Measurements from ENCODE around the gene BCR.

Gene BCR

GRCh38 chr22:23218053-23218866 lies 38.0 kb downstream of the BCR start:
- DNase-seq (ENCODE audit: low read depth), result no peak

GRCh38 chr22:23218867-23219251 lies 38.5 kb downstream of the BCR start:
- DNase-seq (ENCODE audit: low read depth), result no peak

- no peak for DNase-seq (ENCODE audit: low read depth)
Observed at GRCh38 chr22:23219317-23219716, 39.0 kb downstream of the BCR start.

- DNase-seq (ENCODE audit: low read depth), result peak; percentile 20
Observed at GRCh38 chr22:23219822-23220484, 39.6 kb downstream of the BCR start.

- DNase-seq (ENCODE audit: low read depth), result no peak
Observed at GRCh38 chr22:23220485-23221350, 40.4 kb downstream of the BCR start.

GRCh38 chr22:23221351-23221804 lies 41.1 kb downstream of the BCR start:
- no peak for DNase-seq (ENCODE audit: low read depth)

GRCh38 chr22:23222033-23222792 lies 41.9 kb downstream of the BCR start:
- no peak for DNase-seq (ENCODE audit: low read depth)

GRCh38 chr22:23222793-23223568 lies 42.7 kb downstream of the BCR start:
- DNase-seq (ENCODE audit: low read depth), result no peak

- no peak for DNase-seq (ENCODE audit: low read depth)
Observed at GRCh38 chr22:23223569-23224317, 43.4 kb downstream of the BCR start.

- no peak for DNase-seq (ENCODE audit: low read depth)
Observed at GRCh38 chr22:23224846-23225245, 44.5 kb downstream of the BCR start.

GRCh38 chr22:23225337-23225723 lies 45.0 kb downstream of the BCR start:
- DNase-seq (ENCODE audit: low read depth), result no peak

GRCh38 chr22:23225724-23226496 lies 45.6 kb downstream of the BCR start:
- DNase-seq (ENCODE audit: low read depth), result peak; percentile 34

- DNase-seq (ENCODE audit: low read depth), result no peak
Observed at GRCh38 chr22:23226497-23226850, 46.2 kb downstream of the BCR start.

- no peak for DNase-seq (ENCODE audit: low read depth)
Observed at GRCh38 chr22:23227380-23227779, 47.1 kb downstream of the BCR start.

- DNase-seq (ENCODE audit: low read depth), result no peak
Observed at GRCh38 chr22:23228503-23228902, 48.2 kb downstream of the BCR start.

GRCh38 chr22:23229646-23230045 lies 49.3 kb downstream of the BCR start:
- DNase-seq (ENCODE audit: low read depth), result no peak

- no peak for DNase-seq (ENCODE audit: low read depth)
Observed at GRCh38 chr22:23230348-23231068, 50.2 kb downstream of the BCR start.

- DNase-seq (ENCODE audit: low read depth), result no peak
Observed at GRCh38 chr22:23231471-23232093, 51.3 kb downstream of the BCR start.
